HG03135 (cell line): ENCODE measurements around the gene SOX9.

Experiments
- ATAC-seq: cut with Tn5 transposase; IDR thresholded peaks from one replicate; pipeline ENCODE4 v1.9.1; 2021; ENCODE audit warnings: mild to moderate bottlenecking, moderate library complexity; ENCODE audit not compliant: unreplicated experiment

The SOX9 gene

GRCh38 chr17:72158895-72159885, 38.4 kb downstream of the SOX9 start:
- no peak for ATAC-seq

- no peak for ATAC-seq
Observed at GRCh38 chr17:72162569-72162968, 41.7 kb downstream of the SOX9 start.

DNA sequence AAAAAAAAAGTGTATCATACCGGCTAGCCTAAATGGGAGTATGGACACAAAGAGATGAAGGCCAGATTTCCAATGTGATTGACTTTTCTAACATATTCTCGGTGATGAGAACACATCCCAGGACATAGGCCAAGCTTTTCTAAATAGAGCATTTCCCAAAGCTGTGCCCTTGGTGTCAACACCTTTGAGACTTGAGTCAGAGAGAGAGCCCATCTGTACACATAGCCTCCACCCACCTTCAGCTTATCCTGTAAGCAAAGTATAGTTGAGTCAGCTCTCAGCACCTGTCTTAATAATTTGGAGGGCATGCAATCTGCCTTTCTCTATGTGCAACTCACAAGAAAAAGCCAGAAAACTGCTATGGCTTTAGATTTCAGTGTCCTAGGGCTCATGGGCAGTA, 42.7 kb downstream of the SOX9 start:
- no peak for ATAC-seq

DNA sequence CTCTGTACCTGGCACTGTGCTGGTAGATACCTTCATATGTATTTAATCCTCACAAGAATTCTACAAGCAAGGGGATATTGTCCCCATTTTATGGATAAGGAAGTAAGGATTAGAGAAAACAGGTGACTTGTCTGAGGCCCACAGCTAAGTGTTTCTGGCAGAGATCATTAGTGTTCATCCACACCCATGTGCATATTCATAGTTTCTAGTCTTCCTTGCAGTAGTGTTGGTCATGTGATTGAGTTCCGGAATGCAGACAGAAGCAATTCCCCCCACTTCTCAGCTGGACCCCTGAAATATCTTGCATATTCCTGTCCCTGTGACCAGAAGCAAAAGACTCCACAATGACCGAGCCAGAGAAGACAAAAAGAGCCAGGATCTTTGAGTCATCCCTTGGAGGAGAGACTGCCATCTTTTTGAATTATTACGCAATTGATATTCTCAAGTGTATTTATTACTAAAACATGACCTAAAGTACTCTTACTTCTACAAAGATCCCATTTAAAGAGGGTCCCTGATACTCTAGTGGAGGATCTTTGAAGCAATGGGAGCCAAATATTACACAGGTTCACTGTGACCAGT, 43.4 kb downstream of the SOX9 start:
- ATAC-seq = no peak

DNA sequence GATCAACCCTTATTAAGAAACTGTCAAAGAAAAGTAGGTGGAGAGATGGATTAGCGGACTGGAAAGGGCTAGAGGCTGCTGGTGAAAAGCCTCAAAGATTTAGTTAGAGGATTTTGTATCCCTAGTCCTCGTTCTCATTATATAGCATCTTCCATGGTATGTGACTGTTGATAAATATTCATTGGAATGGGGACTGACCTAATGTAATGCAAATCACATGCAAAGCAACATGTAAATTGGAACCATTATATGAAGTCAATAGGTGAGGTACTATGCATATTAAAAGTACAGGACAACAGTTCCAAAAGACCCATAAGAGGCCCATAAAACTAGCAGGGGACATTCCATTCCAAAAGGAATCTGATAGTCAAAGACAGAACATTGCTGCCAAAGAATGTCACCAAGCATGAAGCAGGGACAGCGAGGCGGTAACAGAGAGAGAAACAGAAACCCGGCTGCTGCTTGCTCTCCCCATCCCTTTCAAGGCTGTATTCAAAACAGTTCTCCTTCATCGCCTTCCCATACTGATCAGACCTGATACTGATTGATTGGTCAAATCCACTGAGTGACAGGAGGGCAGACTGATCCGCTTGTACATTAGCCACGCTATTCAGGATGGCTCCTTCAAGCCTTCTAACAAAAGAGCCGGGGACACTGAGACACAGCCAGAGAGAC, 44.5 kb downstream of the SOX9 start:
- no peak for ATAC-seq

DNA sequence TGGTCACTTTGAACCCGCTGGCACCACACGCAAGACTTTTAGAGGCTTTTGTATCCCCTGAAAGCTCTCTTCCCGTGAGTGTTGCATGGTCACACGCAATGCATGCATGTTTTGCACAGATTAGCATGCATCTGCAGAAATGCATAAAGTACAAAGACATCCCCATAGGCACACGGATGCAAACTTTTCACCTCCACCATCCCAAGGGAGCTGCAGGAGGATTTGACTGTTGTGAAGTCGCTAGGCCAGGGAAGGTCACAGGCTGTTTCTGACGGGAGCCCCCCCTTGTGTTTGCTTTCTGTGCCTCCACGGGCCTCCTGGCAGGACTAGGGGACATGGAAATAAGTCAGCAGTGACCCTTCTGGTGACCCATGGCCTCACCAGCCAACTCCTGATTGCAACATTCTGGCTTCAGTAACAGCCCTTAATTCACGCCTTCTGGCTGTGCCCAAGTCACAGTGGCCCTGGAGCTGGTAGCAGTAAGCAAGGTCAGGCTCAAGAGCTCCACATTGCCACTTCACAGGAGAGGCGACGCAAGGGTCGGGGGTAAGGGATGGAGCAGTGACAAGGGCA, 45.1 kb downstream of the SOX9 start:
- ATAC-seq = no peak

- no peak for ATAC-seq
Observed at GRCh38 chr17:72167593-72167992, 46.8 kb downstream of the SOX9 start.

DNA sequence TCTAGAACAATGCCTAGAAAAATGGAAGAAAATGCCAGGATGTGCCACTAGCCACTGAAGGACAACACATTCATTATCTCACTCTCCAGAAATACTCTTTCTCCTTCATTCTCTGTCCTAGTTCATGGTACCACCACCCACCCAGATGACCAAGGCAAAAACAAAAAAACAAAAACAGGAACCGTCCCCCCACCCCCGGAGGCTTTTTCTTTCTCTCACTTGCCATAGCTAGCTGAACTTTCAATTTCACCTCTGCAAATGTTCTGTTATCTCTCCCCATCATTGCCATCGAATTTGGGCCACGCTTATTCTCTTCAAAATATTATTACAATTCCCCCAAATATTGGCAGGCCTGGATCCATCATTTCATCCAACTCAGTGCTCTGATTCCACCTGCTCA, 49.0 kb downstream of the SOX9 start:
- no peak for ATAC-seq

- ATAC-seq = no peak
Observed at GRCh38 chr17:72171703-72172667, 51.2 kb downstream of the SOX9 start.

DNA sequence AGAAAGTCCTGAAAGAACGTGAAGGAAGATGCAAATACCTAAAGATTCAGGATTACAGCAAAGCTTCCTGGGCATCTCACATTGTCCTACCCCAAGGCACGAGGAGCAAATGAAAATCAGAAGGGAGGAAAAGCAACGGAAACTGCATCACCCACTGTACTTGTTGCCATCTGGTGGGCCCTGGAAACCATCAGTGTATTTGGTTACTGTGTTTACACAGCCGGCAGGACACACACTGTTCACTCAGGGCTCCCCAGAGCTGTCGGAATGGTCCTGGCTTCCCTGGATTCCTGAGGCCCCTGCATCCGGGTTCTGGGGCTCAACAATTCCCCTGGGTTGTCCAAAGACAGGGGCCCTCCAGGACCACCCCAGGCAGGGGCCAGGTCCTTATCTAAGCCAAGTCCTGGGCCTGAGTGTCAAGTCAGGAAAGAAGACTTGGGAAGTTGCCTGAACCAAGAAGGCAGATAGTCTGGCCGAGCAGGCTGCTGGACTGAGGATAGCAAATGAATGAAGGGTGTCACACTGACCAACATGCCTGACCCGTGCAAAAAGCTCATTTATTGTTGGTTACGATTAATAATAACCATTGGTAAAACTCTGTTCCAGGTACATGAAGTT, 52.8 kb downstream of the SOX9 start:
- ATAC-seq = no peak

DNA sequence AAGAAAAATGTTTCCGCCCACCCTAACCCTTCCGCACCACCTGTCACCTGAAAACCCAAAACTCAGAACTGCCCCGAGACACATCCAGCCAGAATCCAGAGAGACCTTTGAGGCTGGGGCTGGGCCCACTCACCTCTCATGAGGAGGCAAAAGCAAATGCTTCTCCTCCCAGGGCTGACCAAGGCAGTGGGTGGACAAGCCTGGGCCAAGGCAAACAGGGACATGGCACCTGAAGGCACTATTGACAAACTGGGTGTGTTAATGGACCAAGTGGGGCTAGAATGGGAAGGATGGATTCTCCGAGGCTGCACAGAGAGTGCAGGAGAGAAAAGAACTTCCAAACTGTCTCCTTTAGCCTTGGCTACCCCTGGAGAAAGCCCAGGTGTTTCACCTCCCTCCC, 54.4 kb downstream of the SOX9 start:
- ATAC-seq = no peak
